ENCODE measurements around the gene FAAP20.

DNA sequence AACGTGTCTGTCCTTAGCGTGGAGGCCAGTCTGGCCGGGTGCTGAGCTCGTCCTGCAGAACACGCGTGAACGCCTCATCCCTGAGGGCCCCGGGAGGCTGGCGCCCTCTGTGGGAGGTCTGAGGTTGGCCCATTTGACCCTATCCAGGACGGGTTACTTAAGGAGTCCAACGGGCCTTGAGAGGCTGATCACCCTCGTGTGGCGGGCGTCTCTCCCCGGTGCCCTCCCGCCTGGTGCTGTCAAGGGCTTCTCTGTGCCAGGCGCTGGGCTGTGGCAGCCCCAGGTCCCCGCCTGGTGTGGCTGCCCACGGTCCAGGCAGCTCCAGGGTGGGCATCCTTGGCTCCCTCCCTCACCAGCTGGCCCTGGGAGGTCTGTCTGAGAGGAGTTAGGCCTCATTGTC lies 43.2 kb upstream of the FAAP20 start:
- no peak for TF ChIP-seq EZH2phosphoT487 (IDR thresholded peaks at IDR 0.05)
- TF ChIP-seq, protein P1, sequence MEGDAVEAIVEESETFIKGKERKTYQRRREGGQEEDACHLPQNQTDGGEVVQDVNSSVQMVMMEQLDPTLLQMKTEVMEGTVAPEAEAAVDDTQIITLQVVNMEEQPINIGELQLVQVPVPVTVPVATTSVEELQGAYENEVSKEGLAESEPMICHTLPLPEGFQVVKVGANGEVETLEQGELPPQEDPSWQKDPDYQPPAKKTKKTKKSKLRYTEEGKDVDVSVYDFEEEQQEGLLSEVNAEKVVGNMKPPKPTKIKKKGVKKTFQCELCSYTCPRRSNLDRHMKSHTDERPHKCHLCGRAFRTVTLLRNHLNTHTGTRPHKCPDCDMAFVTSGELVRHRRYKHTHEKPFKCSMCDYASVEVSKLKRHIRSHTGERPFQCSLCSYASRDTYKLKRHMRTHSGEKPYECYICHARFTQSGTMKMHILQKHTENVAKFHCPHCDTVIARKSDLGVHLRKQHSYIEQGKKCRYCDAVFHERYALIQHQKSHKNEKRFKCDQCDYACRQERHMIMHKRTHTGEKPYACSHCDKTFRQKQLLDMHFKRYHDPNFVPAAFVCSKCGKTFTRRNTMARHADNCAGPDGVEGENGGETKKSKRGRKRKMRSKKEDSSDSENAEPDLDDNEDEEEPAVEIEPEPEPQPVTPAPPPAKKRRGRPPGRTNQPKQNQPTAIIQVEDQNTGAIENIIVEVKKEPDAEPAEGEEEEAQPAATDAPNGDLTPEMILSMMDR (IDR thresholded peaks at IDR 0.05) = peak; percentile 24
